LNCaP clone FGC (cell line): ENCODE measurements around the gene TSG101.

ENCODE experiments used
- DNase-seq: peaks from one replicate; pipeline ENCODE4 v3.0.0-alpha.2; 2011; ENCODE audit warnings: low read depth
- H3K4me3 ChIP-seq: 2 replicates; pipeline ENCODE4 v1.5.1; 2011; ENCODE audit warnings: mild to moderate bottlenecking, low read depth, low read length, control low read depth
- CTCF ChIP-seq: IDR thresholded peaks from 2 replicates; pipeline ENCODE4 v1.5.1; 2012; ENCODE audit warnings: mild to moderate bottlenecking; ENCODE audit not compliant: control insufficient read depth, insufficient read depth; ENCODE audit errors: extremely low read depth

TSG101 gene

GRCh38 chr11:18548001-18548400, 21.3 kb upstream of the TSG101 start:
- no peak overlapping the region for H3K4me3 ChIP-seq
- no peak for DNase-seq
- no peak for TF ChIP-seq CTCF

GRCh38 chr11:18540207-18541009, 13.7 kb upstream of the TSG101 start:
- no peak overlapping the region for H3K4me3 ChIP-seq
- TF ChIP-seq CTCF, result peak; percentile 66
- DNase-seq, result peak; percentile 17

- TF ChIP-seq CTCF, result no peak
- no peak for DNase-seq
- no peak overlapping the region for H3K4me3 ChIP-seq
Observed at GRCh38 chr11:18536209-18536608, 9.5 kb upstream of the TSG101 start.

- H3K4me3 ChIP-seq, result no peak overlapping the region
- no peak for DNase-seq
- no peak for TF ChIP-seq CTCF
Observed at GRCh38 chr11:18534245-18534644, 7.5 kb upstream of the TSG101 start.

GRCh38 chr11:18533365-18533764, 6.6 kb upstream of the TSG101 start:
- no peak for DNase-seq
- no peak for TF ChIP-seq CTCF
- no peak overlapping the region for H3K4me3 ChIP-seq

GRCh38 chr11:18527512-18527911, 770 bp upstream of the TSG101 start:
- H3K4me3 ChIP-seq, result peak overlapping the region; percentile 84
- TF ChIP-seq CTCF, result no peak
- DNase-seq, result no peak

- peak overlapping the region; percentile 84 for H3K4me3 ChIP-seq
- TF ChIP-seq CTCF, result no peak
- DNase-seq, result no peak
Observed at GRCh38 chr11:18526130-18526520, 617 bp downstream of the TSG101 start.
